Memory B cell (primary cell): ENCODE measurements around the gene PATL2.

ENCODE experiments used
- ATAC-seq: fragments of 150-1000 bp; cut with Tn5 transposase; 2 replicates; pipeline ENCODE4 v1.10.0; 2021; ENCODE audit warnings: low read depth, mild to moderate bottlenecking, moderate library complexity
- DNase-seq, 2 donors: peaks; one replicate each; pipeline ENCODE4 v3.0.0; 2022; ENCODE audit warnings: low spot score in 2 of 2
- H3K27ac Mint-ChIP-seq: one replicate; pipeline ENCODE4 v1.8.0; 2022; ENCODE audit warnings: mild to moderate bottlenecking, moderate library complexity, mixed read lengths
- H3K27me3 Mint-ChIP-seq: one replicate; pipeline ENCODE4 v1.8.0; 2022; ENCODE audit warnings: mixed read lengths
- H3K36me3 Mint-ChIP-seq: one replicate; pipeline ENCODE4 v1.8.0; 2022; ENCODE audit warnings: mild to moderate bottlenecking, mixed read lengths
- H3K4me1 Mint-ChIP-seq: one replicate; pipeline ENCODE4 v1.8.0; 2022; ENCODE audit warnings: mixed read lengths
- H3K4me3 Mint-ChIP-seq: one replicate; pipeline ENCODE4 v1.8.0; 2022; ENCODE audit warnings: mild to moderate bottlenecking, moderate library complexity, mixed read lengths
- H3K9me3 Mint-ChIP-seq: one replicate; pipeline ENCODE4 v1.8.0; 2022; ENCODE audit warnings: mixed read lengths

PATL2 gene

DNA sequence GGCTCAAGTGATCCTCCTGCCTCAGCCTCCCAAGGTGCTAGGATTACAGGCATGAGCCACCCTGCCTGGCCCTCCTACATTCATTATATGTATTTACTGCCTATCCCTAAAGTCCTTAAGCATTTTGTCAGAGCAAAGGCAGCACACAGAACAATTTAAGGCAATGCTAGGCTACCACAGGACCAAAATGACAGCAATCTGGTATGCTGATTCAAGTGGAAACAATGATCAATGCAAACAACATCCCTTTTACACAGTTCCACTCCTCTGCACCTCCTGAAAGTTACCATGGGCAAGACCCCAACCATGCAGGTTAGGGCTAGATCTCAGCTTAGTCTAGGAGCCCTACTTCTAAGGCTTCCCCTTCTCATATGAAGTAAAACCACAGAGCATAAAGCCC is 87.9 kb downstream of the PATL2 start:
- peak overlapping the region; percentile 42 for H3K27ac Mint-ChIP-seq
- ATAC-seq: no peak
- H3K4me1 Mint-ChIP-seq: peaks cover 6% of the 10 kb centered on the region
- H3K9me3 Mint-ChIP-seq: peaks cover 2% of the 10 kb centered on the region
- H3K36me3 Mint-ChIP-seq: peaks cover 34% of the 10 kb centered on the region
- no peak overlapping the region for H3K4me3 Mint-ChIP-seq
- H3K27me3 Mint-ChIP-seq: no peaks in the 10 kb centered on the region
- no peak for DNase-seq

DNA sequence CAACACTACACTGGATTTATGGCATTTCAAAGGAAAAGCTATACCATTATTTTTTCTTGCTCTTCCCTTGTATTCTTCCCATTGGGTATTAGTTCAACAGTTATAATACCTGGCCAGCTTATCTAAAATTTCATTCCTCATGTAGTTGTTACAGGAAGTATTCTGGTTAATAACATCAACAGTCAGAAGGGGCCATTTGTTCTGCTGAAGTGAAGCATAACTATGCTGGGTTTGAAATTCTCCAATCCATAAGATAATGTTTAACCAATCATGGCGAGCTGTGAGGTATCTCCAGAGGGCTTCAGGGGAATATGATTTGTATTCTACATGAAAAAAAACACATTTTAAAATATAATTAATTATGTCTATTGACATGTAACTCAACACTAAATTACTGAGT is 91.0 kb downstream of the PATL2 start:
- Mint-ChIP-seq H3K36me3 (peaks cover 27% of the 10 kb centered on the region), H3K9me3 (no peaks in the 10 kb centered on the region), H3K4me3 (no peak overlapping the region), H3K27ac (no peak overlapping the region), H3K27me3 (no peaks in the 10 kb centered on the region), H3K4me1 (peaks cover under 1% of the 10 kb centered on the region)
- no peak for ATAC-seq
- DNase-seq: no peak

DNA sequence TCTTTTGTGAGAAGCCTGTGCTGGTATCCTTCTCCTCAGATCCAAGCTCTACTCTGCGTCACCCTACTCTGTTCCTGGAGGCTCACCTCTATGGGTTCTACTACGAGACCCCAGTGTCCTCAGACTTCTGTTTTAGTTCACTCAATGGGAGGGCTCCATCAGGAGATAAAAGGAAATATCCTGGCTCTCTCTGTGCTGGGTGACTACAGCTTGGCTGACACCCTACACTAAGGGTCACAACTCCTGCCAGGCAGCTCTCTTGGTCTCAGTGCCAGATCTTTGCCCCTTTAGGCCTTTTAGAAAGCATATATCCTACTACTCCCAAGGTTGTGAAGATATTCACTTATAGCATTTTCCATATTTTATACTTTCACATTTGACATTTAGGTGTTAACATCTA is 94.1 kb downstream of the PATL2 start:
- no peaks in the 10 kb centered on the region for H3K27me3 Mint-ChIP-seq
- H3K36me3 Mint-ChIP-seq: peaks cover 29% of the 10 kb centered on the region
- no peak overlapping the region for H3K4me3 Mint-ChIP-seq
- ATAC-seq: no peak
- no peaks in the 10 kb centered on the region for H3K9me3 Mint-ChIP-seq
- no peaks in the 10 kb centered on the region for H3K4me1 Mint-ChIP-seq
- peak overlapping the region; percentile 45 for H3K27ac Mint-ChIP-seq
- DNase-seq: no peak
